ENCODE results near the gene RBP4. TPM values are rescaled to one million over a fixed set of nuclear protein-coding genes. Genes with fewer than 3 reads are reported as not detected.

Gene RBP4
- total and polyA plus RNA-seq, 4 donors = 2.3 to 8.6 (median 5.5) TPM

DNA sequence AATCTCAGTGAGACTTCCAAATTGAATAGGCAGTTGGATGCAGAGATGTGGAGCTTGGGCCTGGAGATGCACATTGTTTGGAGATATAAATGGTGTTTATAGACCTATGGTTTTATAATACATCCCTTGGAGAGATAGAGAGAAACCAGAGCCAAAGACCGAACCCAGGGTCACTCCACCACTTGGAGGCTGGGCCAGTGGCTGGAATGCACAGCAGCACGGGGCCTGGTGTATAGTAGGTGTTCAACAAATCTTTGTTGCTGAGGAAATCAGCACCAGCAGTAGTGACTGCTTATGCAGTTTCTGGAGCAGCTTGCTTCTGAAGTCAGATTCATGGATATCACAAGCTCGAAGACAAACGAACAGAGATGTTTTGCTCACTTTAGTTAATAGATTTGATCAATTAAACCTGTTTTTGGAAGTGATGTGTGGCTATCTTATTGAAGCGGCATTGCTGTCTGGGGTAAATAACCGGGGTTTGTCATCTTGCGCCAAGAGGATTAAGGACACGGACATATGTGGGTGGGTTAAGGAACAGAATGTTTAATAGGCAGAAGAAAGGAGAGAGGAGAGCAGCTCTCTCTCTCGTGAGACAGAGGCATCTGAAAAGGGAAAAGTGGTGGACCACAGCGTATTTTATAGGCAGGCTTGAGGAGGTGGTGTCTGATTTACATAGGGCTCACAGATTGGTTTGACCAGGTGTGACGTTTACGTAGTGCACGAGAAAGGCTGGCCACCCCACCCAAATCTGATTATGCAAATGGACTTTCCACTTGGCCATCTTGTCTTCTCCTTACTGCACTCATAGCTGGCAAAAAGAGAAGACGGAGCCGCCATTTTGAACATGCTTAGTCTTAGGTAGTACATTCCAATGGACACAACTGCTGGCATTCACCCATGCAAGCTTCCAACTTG, 11.1 kb downstream of the RBP4 start:
- H3K4me3 ChIP-seq (ENCODE audit: low read depth, low read length) = no peak overlapping the region
- no peak for DNase-seq (ENCODE audit: low read depth in 4 of 6, low spot score in 6 of 6)
- H3K27me3 ChIP-seq (ENCODE audit: control insufficient read depth, insufficient read depth, low read length) = no peaks in the 10 kb centered on the region
- no peaks in the 10 kb centered on the region for H3K36me3 ChIP-seq (ENCODE audit: control insufficient read depth, insufficient read depth, low read length)
- no peaks in the 10 kb centered on the region for H3K4me1 ChIP-seq (ENCODE audit: control insufficient read depth, insufficient read depth, low read length)
- no peaks in the 10 kb centered on the region for H3K9me3 ChIP-seq (ENCODE audit: control insufficient read depth, insufficient read depth, low read length)
- no peak overlapping the region for H3K27ac ChIP-seq (ENCODE audit: low read depth, low read length)
- 95% methylated on average over 15 of the region's 15 CpGs for WGBS (ENCODE audit: insufficient coverage)

DNA sequence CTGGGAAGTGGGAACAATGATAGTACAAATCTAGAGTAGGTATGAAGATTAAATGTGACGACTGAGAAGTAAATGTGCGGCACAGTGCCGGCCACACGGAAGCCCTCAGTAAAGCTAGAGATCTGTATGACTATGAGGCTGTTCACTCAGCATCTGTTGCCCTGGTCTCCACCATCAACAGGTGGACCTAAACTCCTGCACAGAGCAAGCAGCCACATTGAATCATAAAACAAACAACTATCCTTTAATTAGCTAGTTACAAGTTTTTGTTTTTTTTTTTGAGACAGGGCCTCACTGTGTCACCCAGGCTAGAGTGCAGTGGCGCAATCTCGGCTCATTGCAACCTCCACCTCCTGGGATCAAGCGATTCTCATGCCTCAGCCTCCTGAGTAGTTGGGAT, 16.6 kb downstream of the RBP4 start:
- Histone ChIP-seq H3K27me3 (ENCODE audit: control insufficient read depth, insufficient read depth, low read length) (no peaks in the 10 kb centered on the region), H3K4me3 (ENCODE audit: low read depth, low read length) (no peak overlapping the region), H3K9me3 (ENCODE audit: control insufficient read depth, insufficient read depth, low read length) (no peaks in the 10 kb centered on the region), H3K4me1 (ENCODE audit: control insufficient read depth, insufficient read depth, low read length) (peaks cover 10% of the 10 kb centered on the region), H3K36me3 (ENCODE audit: control insufficient read depth, insufficient read depth, low read length) (no peaks in the 10 kb centered on the region), H3K27ac (ENCODE audit: low read depth, low read length) (no peak overlapping the region)
- no CpG with 5 or more reads among the region's 7 CpGs for WGBS (ENCODE audit: insufficient coverage)
- no peak for DNase-seq (ENCODE audit: low read depth in 4 of 6, low spot score in 6 of 6)

DNA sequence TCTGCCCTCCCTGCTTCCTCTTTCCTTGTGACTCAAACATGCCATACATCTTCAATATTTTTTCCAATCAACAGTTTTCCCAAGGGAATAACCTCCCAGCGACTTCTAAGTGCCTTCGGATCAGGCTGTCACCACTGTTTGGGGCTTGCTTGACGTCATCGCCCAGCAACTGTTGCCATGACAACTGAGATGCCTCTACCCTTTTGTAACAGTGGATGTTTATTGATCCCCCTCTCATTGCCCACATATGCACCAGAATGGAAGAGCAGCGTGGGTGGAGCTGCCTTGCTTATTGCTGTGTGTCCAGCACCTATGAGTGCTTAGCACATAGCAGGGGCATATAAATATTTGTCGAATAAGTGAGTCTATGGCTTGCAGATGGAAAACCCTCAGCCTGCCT, 20.2 kb downstream of the RBP4 start:
- 6% methylated on average over 4 of the region's 6 CpGs for WGBS (ENCODE audit: insufficient coverage)
- DNase-seq (ENCODE audit: low read depth in 4 of 6, low spot score in 6 of 6) = peak; percentile 7 to 93 (median 50)
- Histone ChIP-seq H3K9me3 (ENCODE audit: control insufficient read depth, insufficient read depth, low read length) (no peaks in the 10 kb centered on the region), H3K36me3 (ENCODE audit: control insufficient read depth, insufficient read depth, low read length) (no peaks in the 10 kb centered on the region), H3K4me3 (ENCODE audit: low read depth, low read length) (no peak overlapping the region), H3K27me3 (ENCODE audit: control insufficient read depth, insufficient read depth, low read length) (no peaks in the 10 kb centered on the region), H3K4me1 (ENCODE audit: control insufficient read depth, insufficient read depth, low read length) (peaks cover 10% of the 10 kb centered on the region), H3K27ac (ENCODE audit: low read depth, low read length) (no peak overlapping the region)

DNA sequence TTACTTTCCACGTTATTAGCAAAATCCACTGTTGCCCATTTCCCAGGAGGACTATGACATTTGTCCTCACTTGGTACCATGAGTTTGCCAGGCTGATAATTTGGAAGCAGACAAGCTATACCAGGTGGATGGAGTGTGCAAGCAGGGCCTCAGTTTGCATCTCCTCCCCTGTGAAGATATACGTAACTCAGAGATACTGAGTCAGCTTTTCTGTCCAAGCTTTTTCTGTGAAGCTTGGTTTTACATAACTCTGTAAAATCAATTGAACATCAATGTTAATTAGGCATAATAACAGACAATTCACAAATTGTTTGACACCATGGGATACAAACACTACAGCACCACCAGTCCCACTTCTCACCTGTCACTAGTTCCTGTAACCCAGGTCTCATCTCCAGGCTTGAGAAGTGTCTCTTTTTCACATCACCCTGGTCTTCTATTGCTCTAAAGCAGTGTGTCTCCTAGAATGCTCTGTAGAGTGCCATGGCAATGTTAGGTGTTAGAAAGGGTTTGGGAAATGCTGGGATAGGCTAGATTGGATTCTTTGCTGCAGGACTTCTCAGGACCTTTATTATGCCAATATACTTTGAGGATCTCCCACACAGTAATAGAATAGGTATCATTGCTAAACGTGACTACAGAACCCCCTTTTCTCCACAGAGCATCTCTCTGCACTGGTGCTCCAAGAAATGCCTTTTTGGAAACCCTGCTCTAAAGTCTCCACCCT, 20.9 kb downstream of the RBP4 start:
- no peak for DNase-seq (ENCODE audit: low read depth in 4 of 6, low spot score in 6 of 6)
- no peak overlapping the region for H3K27ac ChIP-seq (ENCODE audit: low read depth, low read length)

DNA sequence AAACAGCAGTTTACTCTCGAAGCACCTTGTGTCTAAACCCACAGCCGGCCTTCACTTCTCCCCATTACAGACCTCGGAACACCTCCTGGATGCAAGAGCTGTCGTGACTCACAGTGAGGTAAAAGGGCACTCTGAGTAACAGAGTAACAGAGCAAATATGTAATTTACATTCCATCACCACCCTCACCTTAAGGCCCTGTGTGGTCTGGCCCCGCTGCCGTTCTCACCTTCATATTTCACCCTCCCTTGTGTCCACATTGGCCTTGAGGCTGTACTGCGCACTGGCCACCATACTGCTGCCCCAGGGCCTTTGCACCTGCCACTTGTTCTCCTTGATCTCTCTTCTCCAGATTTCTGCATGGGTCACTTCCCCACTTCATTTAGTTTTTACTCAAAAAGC, 21.9 kb downstream of the RBP4 start:
- no peak for DNase-seq (ENCODE audit: low read depth in 4 of 6, low spot score in 6 of 6)
- WGBS (ENCODE audit: insufficient coverage) = 96% methylated on average over 5 of the region's 7 CpGs
- H3K9me3 ChIP-seq (ENCODE audit: control insufficient read depth, insufficient read depth, low read length) = no peaks in the 10 kb centered on the region

More for the DNA sequence above, 20.9 kb downstream of the RBP4 start:
- WGBS (ENCODE audit: insufficient coverage) = 100% methylated on average over 2 of the region's 3 CpGs
- no peaks in the 10 kb centered on the region for H3K27me3 ChIP-seq (ENCODE audit: control insufficient read depth, insufficient read depth, low read length)
- peaks cover 10% of the 10 kb centered on the region for H3K4me1 ChIP-seq (ENCODE audit: control insufficient read depth, insufficient read depth, low read length)
- H3K36me3 ChIP-seq (ENCODE audit: control insufficient read depth, insufficient read depth, low read length) = no peaks in the 10 kb centered on the region
- no peak overlapping the region for H3K4me3 ChIP-seq (ENCODE audit: low read depth, low read length)
- no peaks in the 10 kb centered on the region for H3K9me3 ChIP-seq (ENCODE audit: control insufficient read depth, insufficient read depth, low read length)

DNA sequence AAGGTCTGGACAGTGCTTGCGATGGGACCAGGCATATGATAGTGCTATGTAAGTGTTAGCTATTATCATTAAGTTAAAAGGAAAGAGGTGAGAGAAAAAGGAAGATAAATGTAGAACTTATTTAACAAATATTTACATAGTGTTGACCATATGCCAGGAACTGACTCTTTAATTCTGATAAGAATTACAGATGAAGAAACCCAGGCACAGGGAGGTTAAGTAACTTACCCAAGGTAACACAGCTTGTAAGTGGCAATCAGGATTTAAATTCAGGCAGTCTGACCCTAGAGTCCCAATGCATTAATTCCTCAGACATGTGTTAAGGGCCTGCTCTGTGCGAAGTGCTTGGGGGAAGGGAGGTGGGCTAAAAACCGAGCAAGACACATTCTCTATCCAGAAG, 23.5 kb downstream of the RBP4 start:
- Histone ChIP-seq H3K36me3 (ENCODE audit: control insufficient read depth, insufficient read depth, low read length) (no peaks in the 10 kb centered on the region), H3K27me3 (ENCODE audit: control insufficient read depth, insufficient read depth, low read length) (no peaks in the 10 kb centered on the region), H3K27ac (ENCODE audit: low read depth, low read length) (no peak overlapping the region), H3K9me3 (ENCODE audit: control insufficient read depth, insufficient read depth, low read length) (no peaks in the 10 kb centered on the region), H3K4me3 (ENCODE audit: low read depth, low read length) (no peak overlapping the region), H3K4me1 (ENCODE audit: control insufficient read depth, insufficient read depth, low read length) (peaks cover 16% of the 10 kb centered on the region)
- no peak for DNase-seq (ENCODE audit: low read depth in 4 of 6, low spot score in 6 of 6)
- WGBS (ENCODE audit: insufficient coverage) = no CpG with 5 or more reads among the region's 3 CpGs

More for the DNA sequence above, 21.9 kb downstream of the RBP4 start:
- Histone ChIP-seq H3K36me3 (ENCODE audit: control insufficient read depth, insufficient read depth, low read length) (no peaks in the 10 kb centered on the region), H3K4me3 (ENCODE audit: low read depth, low read length) (no peak overlapping the region), H3K27ac (ENCODE audit: low read depth, low read length) (no peak overlapping the region), H3K4me1 (ENCODE audit: control insufficient read depth, insufficient read depth, low read length) (peaks cover 10% of the 10 kb centered on the region), H3K27me3 (ENCODE audit: control insufficient read depth, insufficient read depth, low read length) (no peaks in the 10 kb centered on the region)

DNA sequence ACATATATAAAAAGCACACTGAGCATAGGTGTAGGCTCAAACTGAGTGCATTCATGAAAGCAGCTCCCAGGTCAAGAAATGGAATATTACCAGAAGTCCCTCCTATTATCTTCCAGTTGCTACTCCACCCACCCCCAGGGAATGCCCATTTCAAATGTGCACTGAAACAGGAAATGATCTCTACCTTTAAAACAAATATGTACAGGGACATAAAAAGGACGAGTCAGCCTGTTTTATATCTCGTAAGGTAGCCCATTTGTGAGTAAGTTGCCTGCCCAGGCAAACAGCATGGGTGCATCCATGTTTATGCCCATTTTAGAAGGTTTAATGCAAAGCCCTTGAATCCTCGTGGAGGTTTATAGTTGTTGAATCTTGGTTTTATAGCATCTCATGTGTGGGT, 24.1 kb downstream of the RBP4 start:
- 88% methylated on average over 2 of the region's 3 CpGs for WGBS (ENCODE audit: insufficient coverage)
- H3K36me3 ChIP-seq (ENCODE audit: control insufficient read depth, insufficient read depth, low read length) = no peaks in the 10 kb centered on the region

DNA sequence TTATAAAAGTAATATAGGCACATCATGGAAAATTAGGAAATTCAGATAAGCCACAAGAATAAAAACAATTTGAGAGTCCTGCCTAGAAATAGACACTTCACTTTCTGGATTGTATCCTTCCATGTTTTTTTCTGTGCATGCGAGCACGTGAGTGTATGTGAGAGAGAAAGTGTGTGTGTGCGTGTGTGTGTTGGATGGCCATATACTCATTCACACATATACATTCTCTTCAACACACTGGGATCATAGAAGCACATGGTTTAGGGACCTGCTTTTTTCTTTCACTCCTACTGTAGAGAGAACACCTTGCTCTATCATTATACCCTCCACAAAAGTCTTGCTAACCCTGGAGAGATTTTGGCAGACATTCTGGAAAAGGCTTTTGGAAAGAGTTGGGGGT, 27.1 kb downstream of the RBP4 start:
- no CpG with 5 or more reads among the region's 3 CpGs for WGBS (ENCODE audit: insufficient coverage)
- Histone ChIP-seq H3K27ac (ENCODE audit: low read depth, low read length) (no peak overlapping the region), H3K4me3 (ENCODE audit: low read depth, low read length) (no peak overlapping the region), H3K4me1 (ENCODE audit: control insufficient read depth, insufficient read depth, low read length) (peaks cover 5% of the 10 kb centered on the region), H3K9me3 (ENCODE audit: control insufficient read depth, insufficient read depth, low read length) (no peaks in the 10 kb centered on the region), H3K27me3 (ENCODE audit: control insufficient read depth, insufficient read depth, low read length) (peaks cover 7% of the 10 kb centered on the region), H3K36me3 (ENCODE audit: control insufficient read depth, insufficient read depth, low read length) (no peaks in the 10 kb centered on the region)
- DNase-seq (ENCODE audit: low read depth in 4 of 6, low spot score in 6 of 6) = no peak

More for the DNA sequence above, 24.1 kb downstream of the RBP4 start:
- Histone ChIP-seq H3K4me3 (ENCODE audit: low read depth, low read length) (no peak overlapping the region), H3K9me3 (ENCODE audit: control insufficient read depth, insufficient read depth, low read length) (no peaks in the 10 kb centered on the region), H3K27me3 (ENCODE audit: control insufficient read depth, insufficient read depth, low read length) (no peaks in the 10 kb centered on the region), H3K4me1 (ENCODE audit: control insufficient read depth, insufficient read depth, low read length) (peaks cover 16% of the 10 kb centered on the region), H3K27ac (ENCODE audit: low read depth, low read length) (no peak overlapping the region)
- no peak for DNase-seq (ENCODE audit: low read depth in 4 of 6, low spot score in 6 of 6)

DNA sequence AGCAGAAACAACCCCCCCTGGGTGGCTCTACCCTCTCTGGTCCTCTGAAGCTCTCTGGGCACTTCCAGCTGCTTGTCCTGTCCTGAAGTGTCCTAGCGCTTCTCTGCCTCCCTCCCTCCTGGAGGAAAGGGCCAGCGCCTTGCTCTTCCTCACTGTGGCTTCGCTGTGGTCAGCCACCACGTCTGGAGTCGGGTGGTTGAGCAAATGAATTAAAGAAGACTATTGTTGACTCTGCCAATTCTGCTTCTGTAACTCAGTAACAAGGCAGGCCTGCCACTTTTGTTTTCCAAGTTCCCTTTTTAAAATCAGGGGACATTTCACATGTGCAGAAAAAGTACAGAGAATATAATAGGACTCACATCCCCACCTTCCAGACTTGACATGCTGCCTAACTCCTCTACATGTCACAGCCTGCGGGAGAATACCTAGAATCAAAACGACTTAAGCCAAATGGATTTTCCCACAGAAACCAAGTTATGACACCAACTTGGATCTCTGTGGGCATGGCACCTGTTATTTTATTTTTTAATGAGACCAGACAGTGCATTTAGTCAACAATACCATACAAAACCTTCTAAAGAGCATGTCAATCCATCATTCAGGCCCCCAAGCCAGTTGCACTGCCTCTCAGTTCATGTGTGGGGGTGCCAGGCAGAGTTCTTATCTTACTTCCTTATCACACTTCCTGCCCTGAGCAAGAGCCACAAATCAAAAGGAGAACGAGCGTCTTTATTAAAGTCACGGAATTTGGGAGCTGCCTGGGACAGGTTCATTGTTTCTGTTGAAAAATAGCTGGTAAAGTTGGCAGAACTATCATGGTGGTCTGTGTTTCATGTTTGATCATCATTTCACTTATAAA, 27.8 kb downstream of the RBP4 start:
- Histone ChIP-seq H3K36me3 (ENCODE audit: control insufficient read depth, insufficient read depth, low read length) (no peaks in the 10 kb centered on the region), H3K4me3 (ENCODE audit: low read depth, low read length) (no peak overlapping the region), H3K27ac (ENCODE audit: low read depth, low read length) (no peak overlapping the region), H3K9me3 (ENCODE audit: control insufficient read depth, insufficient read depth, low read length) (no peaks in the 10 kb centered on the region), H3K27me3 (ENCODE audit: control insufficient read depth, insufficient read depth, low read length) (peaks cover 14% of the 10 kb centered on the region), H3K4me1 (ENCODE audit: control insufficient read depth, insufficient read depth, low read length) (peaks cover 6% of the 10 kb centered on the region)
- DNase-seq (ENCODE audit: low read depth in 4 of 6, low spot score in 6 of 6) = peak in 1 of 6 donors; percentile 17
- 60% methylated on average over 2 of the region's 10 CpGs for WGBS (ENCODE audit: insufficient coverage)

All from spinal cord (tissue), 10 donors.